Hematopoietic multipotent progenitor cell treated with erythropoietin and hydrocortisone succinate and interleukin-3 and kit ligand, for 6 days (in vitro differentiated cells): Measurements from ENCODE around the gene BEX4.

Experiments
- DNase-seq: peaks from one replicate; pipeline ENCODE4 v3.0.0-alpha.2; 2015

Gene BEX4

DNA sequence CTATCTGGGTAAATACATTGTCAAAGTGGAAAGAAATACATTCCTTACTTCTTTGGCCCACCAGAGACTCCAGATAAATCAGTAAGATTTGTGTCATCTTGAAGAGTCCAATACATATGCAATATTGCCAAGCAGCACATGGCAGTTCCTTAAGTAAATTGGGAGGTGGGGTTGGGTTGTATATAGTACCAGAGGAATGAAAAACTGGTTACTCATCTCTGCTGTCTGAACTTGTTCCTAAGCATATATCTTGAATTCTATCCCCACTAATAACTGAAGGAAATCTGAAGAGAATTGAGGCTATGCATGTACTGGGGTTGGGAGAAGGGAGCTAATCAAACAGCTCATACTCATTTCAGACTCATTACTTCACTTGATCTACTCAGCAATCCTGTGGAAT lies 25.2 kb downstream of the BEX4 start:
- DNase-seq: no peak

DNA sequence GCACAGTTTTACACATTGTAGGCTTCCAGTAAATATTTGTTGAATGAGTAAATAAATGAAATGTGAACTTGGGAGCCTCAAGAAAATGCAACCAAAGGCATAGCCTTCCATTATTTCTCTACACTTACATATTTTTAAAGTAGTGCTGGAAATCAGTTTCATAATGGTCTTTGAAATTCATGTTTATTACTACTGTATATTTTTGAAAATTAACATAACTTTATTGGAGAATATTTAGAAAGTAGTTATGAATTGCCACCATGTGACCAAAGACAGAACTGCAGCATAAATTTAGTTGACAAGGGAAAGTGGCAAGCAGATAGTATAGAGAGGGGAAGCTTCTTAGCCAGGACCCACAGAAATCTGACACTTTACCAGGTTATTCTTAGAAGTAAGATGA lies 33.6 kb downstream of the BEX4 start:
- peak; percentile 57 for DNase-seq

DNA sequence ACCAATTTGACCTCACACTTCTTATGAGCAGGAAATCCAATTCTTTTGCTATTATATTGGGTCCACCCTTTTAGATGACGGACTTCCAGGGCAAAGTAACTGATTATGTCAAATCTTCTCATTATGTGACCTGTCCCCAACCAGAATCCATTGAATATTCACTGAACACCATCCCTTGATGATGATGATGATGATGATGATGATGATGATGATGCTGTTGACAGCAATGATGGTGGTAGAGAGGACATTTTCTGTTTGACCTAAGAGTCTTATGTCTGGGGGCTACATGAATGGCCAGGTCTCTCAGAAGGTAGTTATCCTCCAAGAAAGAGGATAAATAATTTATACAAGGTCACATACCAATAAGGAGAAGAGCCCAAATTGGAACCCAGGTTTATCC lies 34.9 kb downstream of the BEX4 start:
- DNase-seq: no peak

DNA sequence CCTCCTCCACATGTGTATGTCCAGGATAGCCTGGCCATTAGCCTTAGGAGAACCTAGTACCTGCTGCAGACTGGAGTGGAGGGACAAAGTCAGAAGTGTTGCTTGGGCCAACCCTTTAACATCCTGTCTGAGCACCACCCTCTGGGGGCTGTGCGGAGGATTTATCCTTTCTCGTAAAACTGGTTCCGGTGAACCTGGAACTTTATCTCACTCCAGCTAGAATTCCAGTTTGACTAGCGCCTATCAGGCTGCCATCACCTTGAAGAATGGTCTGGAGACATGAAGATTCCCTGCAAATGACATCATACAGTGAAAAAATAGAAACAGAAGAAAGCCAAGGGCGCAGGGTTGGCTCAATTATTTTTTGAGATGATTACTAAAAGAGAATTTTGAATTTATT lies 36.1 kb downstream of the BEX4 start:
- no peak for DNase-seq

DNA sequence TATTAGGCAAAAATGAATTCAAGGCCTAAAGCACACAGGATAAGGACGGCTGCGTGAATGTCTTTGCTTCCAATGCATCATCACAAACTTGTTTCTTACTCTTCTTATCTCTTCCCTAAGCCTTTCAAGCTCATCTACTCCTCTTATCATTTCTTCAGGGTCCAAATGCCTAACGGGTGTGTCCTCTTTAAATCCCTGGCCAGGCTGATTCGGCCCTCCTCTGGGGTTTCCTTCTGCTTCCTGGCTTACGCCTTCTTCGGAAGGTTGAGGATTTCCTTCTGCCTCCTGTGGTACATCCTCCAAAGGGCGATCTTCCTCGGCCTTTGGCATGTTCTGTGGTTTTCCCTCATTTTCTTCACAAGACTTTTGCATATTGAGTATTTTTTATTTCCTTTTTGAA lies 38.7 kb downstream of the BEX4 start:
- DNase-seq: peak; percentile 45

DNA sequence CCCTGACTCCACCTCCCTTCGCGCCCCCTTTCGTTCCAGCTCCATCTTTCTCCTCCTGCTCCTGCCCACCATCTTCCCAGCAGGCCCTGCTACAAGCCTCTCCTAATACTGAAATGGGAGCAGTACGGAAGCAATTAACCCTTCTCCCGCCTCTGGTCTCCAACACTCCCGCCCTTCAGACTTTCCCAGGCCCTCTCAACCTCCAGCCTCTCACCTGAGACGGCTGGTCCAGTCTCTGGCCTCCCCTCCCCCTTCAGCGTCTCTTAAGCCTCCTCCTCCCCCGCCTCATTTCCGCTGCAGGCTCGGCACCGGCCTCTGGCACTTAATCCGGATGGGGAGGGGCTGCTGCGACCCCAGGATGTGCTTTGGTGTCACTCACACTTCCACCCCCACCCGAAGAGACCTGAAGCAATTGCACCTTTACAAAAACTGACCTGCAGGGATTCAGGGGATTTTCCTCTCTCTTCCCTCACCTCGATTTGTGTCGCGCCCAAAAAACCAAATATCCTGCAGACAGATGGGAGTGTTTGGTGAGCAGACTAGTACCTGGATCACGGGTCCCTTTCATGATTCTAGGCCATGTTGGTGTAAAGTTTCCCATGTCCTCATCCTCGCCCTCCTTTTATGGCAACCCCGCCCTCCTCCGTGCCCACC lies 39.4 kb downstream of the BEX4 start:
- peak; percentile 53 for DNase-seq

DNA sequence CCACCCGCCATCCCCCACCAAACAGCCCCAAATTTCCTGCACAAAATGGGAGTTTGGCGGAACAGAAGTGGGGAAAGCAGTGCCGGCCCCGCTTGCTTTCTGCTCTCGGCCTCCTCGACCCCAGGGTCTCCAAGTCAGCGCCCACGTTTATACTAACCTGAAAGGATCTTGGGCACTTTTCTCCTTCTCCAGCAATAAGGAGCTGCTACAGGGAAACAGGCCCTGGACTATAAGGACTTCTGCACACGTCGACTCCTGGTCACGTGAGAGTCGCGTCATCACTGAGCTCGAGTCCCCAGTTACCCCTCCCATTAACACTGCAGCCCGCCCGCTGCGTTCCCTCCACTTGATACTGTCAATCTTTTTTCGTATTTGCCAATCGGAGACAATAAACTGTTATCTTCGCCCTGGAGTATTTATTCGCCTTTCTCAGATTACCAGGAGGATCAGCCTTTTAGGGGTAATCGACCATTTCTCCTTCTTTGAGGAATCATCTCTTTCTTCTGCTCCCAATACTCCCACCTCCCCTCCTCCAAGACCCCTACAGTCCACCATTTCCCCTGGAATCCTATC lies 40.1 kb downstream of the BEX4 start, which contains the start of gene TCEAL8:
Gene TCEAL8 (minus strand): TSS at position 235 of the 573 bp plus-strand sequence. CDS start 1,176 bp downstream, outside the sequence.
- peak; percentile 88 for DNase-seq

DNA sequence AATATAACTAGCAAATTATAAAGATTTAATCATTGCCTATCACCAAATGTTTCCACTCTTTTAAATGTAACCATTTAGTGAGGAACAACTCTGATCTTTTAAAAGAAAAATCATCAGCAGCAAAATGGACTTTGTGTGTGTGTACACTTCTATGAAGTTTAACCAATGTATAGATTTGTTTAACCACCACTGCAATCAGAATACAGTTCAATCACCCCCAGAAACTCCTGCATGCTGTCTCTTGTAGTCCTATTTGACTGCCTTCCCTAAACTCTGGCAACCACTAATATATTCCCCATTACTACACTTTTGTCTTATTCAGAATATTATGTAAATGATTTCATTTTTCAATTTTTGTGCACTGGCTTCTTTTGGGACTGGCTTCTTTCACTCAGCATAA lies 41.7 kb downstream of the BEX4 start:
- no peak for DNase-seq

DNA sequence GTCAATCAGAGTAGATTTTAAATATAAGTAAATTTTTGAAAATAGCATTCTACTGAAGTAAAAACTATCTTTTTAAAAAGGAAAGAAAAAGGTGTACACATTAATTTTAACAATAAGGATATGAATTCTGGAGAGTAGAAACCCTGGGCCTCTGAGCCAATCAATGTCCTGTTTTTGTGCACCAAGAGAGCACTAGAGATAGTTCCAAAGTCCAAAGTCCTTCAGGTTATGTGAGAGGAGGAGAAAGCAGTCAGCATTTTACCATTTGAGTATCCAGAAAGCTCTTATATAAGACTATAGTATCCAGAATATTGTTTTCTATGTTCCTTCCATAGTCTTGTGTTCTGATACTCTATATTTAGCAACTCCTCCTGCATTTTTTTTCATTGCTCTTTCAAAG lies 43.4 kb downstream of the BEX4 start:
- no peak for DNase-seq
